Astrocyte of the spinal cord (primary cell): ENCODE data around the gene KBTBD4.
A peak's percentile ranks its signal among the peaks of the same experiment; 100 is the strongest.

Experiments used
- DNase-seq: peaks from one replicate; pipeline ENCODE4 v3.0.0; 2011; ENCODE audit warnings: low read depth, low spot score
- H3K4me3 ChIP-seq: 2 replicates; pipeline ENCODE4 v1.5.1; 2011; ENCODE audit warnings: low read depth, mild to moderate bottlenecking, low read length, moderate library complexity
- in situ Hi-C: cut with HindIII; loops from 2 replicates; pipeline ENCODE4 v1.10.0; 2017; ENCODE audit warnings: low sequenced_read_pairs
- TF ChIP-seq, protein P1 (sequence below): IDR thresholded peaks from 2 replicates; pipeline ENCODE4 v1.5.1; 2012; ENCODE audit warnings: low read depth, mild to moderate bottlenecking, low read length, inconsistent platforms

The KBTBD4 gene

DNA sequence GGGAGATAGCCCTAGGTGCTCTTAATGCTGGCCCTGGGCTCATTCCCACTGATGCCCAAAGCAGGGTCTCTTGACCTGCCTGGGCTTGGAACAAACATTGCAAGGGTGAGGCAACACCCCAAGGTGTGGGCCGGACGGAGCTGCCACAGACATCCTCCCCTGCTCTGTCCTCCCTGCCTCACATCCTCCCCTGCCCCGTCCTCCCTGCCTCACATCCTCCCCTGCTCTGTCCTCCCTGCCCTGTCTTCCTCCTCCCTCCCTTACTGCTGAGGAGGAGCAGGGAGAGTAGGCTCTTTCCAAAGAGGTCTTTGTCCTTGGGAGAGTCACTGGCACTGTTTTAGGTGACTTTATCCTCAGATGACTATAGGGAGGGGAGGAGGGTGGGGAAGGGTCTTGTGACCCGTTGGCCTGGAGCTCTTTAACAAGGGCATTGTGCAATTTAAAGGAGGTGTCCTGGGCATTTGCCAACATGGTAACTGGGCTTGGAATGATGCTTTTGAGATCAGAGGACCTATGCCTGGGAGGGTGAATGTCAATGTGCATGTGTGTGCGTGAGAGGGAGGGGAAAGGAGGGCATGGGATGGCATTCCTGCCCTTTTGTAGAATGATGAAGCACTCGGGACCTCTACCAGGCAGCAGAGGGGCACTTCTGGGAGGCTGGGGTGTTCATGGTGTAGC is 8.4 kb upstream of the KBTBD4 start:
- DNase-seq, result no peak
- no peak overlapping the region for H3K4me3 ChIP-seq
- in situ Hi-C loops, result no loop called here
- TF ChIP-seq, protein P1, sequence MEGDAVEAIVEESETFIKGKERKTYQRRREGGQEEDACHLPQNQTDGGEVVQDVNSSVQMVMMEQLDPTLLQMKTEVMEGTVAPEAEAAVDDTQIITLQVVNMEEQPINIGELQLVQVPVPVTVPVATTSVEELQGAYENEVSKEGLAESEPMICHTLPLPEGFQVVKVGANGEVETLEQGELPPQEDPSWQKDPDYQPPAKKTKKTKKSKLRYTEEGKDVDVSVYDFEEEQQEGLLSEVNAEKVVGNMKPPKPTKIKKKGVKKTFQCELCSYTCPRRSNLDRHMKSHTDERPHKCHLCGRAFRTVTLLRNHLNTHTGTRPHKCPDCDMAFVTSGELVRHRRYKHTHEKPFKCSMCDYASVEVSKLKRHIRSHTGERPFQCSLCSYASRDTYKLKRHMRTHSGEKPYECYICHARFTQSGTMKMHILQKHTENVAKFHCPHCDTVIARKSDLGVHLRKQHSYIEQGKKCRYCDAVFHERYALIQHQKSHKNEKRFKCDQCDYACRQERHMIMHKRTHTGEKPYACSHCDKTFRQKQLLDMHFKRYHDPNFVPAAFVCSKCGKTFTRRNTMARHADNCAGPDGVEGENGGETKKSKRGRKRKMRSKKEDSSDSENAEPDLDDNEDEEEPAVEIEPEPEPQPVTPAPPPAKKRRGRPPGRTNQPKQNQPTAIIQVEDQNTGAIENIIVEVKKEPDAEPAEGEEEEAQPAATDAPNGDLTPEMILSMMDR, result no peak

DNA sequence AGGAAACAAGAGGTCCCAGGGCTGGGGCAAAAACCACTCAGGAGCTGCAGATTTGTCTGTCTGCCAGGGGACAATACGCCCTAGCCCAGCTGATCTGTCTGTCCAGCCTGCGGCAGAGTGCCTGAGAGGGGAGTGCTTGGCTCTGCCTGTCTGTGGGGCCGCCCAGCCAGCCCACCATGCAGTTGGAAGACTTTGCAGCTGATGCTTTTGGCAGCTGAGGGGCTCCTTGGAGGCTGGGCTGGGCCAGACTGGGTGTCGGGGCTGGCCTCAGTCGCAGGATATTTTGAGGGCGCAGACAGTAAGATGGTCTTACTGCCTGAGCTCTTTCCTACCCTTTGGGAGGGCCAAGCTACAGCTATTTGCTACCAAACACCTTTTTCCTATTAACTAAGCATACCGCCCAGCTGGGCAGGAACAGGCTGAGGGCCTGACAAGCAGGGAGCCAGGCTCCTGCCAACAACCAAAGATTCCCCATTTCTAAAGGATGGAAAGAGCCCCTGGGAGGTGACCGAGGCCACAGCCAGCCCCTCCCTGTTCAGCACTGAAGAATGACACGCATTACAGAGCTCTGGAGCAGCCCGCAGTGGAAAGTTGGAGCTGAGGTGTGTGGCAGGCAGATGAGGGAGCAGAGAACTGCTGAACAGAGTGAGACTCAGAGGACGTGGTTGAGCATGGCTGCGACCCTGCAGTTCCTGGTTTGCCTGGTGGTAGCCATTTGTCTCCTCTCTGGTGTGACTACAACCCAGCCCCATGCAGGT is 7.5 kb upstream of the KBTBD4 start, which contains the start of gene FAM180B:
Gene FAM180B (plus strand): TSS at position 581 of the 758 bp plus-strand sequence. CDS start 91 bp downstream, at position 672.
- no peak for DNase-seq
- no peak within 1 kb of the TSS for H3K4me3 ChIP-seq
- in situ Hi-C loops, result no loop called here
- TF ChIP-seq, protein P1, result no peak

DNA sequence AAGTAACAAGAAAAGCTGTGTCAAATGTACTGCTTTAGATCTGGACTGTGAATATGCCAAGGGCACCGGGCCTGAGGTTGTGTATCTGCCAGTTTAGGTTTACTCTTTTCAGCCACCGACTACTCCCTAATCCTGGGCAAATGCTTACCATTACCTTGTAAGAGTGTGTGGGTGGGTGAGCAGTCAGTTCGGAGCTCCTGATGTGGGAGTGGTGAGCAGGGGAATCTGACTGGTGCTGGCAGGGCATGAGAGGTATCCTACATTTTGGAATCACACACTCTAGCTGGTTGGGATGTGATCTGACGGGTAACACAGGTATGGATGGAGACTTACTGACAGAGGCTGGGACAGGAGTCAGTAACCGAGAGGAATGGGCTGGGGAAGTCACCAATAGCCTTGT is 5.1 kb upstream of the KBTBD4 start:
- in situ Hi-C loops, result no loop called here
- no peak overlapping the region for H3K4me3 ChIP-seq
- no peak for DNase-seq
- TF ChIP-seq, protein P1, result no peak

- in situ Hi-C loops, result no loop called here
- H3K4me3 ChIP-seq, result no peak overlapping the region
- no peak for DNase-seq
- TF ChIP-seq, protein P1, result no peak
Measured at GRCh38 chr11:47577460-47578041, 1.2 kb downstream of the KBTBD4 start.

DNA sequence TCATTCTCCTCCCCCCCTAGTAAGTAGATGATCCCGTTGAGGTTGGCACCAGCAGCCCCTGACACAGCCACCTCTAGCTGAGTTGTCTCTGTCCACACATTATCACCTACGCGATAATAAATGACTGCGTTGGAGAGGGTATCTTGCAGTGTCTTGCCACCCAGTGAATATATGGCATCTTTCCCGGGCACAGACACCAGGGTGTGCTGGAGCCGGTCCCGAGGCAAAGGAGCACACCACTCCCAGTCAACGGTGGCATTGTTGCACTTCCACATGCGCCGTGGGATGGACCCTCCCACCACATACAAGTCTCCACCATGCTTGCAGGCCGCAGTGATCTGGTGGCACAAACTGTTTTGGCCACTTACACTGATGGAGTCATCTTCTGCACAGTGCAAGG is 5.4 kb downstream of the KBTBD4 start:
- H3K4me3 ChIP-seq, result no peak overlapping the region
- TF ChIP-seq, protein P1, result no peak
- in situ Hi-C loops, result no loop called here
- no peak for DNase-seq

GRCh38 chr11:47572715-47573255 is 6.0 kb downstream of the KBTBD4 start:
- DNase-seq, result peak; percentile 33
- in situ Hi-C loops, result no loop called here
- TF ChIP-seq, protein P1, result no peak
- H3K4me3 ChIP-seq, result no peak overlapping the region
